ENCODE measurements around the gene LRRC3. TPM values are rescaled to one million over a fixed set of nuclear protein-coding genes. Genes with fewer than 3 reads are reported as not detected.

Gene LRRC3
- polyA plus RNA-seq, 1 experiment = 0.59 TPM

DNA sequence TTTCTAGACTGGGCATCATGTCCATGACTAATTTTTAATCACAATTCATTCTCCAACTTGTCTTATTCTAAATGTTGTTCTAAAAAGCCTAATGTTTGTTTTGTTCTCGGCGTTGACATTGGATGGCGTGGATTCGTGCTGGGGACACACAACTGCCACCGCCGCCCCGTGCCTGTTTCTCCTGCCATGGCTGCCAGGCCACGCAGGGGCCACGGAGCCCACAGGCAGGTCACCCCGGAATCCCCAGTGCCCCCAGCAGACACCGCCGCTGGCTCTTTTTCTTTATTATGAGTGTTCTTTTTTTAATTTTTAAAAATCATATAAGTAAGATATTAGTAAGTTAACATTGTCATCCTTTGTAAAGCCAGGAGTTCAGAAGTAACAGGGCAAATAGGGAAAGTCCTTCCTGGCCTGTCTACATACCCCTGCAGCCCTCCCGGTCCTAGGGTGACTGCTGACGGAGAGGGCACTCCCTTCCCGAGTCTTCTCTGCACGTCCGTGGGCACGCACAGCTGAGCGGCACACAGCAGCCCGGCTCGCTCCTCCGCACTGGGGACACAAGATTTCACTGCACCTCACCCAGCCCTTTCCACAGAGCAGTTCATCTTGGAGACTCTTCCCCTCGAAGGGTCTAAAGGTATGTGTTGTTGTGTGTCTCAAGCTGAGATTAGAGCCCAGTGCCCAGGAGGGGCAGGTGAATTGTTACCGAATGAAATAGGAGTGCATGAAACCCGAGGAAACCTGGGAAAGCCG lies 52.5 kb downstream of the LRRC3 start:
- ChIA-PET CTCF (interaction anchor here (1.1 kb wide), 1 partner anchor 285 kb away, joined by 3 read pairs; no protein-coding TSS in a partner anchor), POLR2A (no interaction called here)
- DNase-seq (ENCODE audit: low read depth) = no peak
- Histone ChIP-seq H3K27me3 (ENCODE audit: control insufficient read depth, insufficient read depth, low read length) (peaks cover 1% of the 10 kb centered on the region), H3K4me3 (ENCODE audit: low read depth, low read length) (no peak overlapping the region), H3K36me3 (ENCODE audit: control insufficient read depth, insufficient read depth, low read length) (no peaks in the 10 kb centered on the region)
- TF ChIP-seq, protein P1, sequence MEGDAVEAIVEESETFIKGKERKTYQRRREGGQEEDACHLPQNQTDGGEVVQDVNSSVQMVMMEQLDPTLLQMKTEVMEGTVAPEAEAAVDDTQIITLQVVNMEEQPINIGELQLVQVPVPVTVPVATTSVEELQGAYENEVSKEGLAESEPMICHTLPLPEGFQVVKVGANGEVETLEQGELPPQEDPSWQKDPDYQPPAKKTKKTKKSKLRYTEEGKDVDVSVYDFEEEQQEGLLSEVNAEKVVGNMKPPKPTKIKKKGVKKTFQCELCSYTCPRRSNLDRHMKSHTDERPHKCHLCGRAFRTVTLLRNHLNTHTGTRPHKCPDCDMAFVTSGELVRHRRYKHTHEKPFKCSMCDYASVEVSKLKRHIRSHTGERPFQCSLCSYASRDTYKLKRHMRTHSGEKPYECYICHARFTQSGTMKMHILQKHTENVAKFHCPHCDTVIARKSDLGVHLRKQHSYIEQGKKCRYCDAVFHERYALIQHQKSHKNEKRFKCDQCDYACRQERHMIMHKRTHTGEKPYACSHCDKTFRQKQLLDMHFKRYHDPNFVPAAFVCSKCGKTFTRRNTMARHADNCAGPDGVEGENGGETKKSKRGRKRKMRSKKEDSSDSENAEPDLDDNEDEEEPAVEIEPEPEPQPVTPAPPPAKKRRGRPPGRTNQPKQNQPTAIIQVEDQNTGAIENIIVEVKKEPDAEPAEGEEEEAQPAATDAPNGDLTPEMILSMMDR (IDR thresholded peaks at IDR 0.05; ENCODE audit: insufficient read depth, low read depth, low read length) = no peak

- Histone ChIP-seq H3K27me3 (ENCODE audit: control insufficient read depth, insufficient read depth, low read length) (peaks cover 1% of the 10 kb centered on the region), H3K4me3 (ENCODE audit: low read depth, low read length) (no peak overlapping the region), H3K36me3 (ENCODE audit: control insufficient read depth, insufficient read depth, low read length) (no peaks in the 10 kb centered on the region)
- no peak for DNase-seq (ENCODE audit: low read depth)
- POLR2A ChIA-PET = no interaction called here
- TF ChIP-seq, protein P1 (IDR thresholded peaks at IDR 0.05; ENCODE audit: insufficient read depth, low read depth, low read length) = no peak
- CTCF ChIA-PET = interaction anchor here (1.1 kb wide), 1 partner anchor 285 kb away, joined by 3 read pairs; no protein-coding TSS in a partner anchor
These were observed 53.1 kb downstream of the LRRC3 start for GRCh38 chr21:44508426-44508710.

GRCh38 chr21:44508711-44509445 lies 53.6 kb downstream of the LRRC3 start:
- H3K36me3 ChIP-seq (ENCODE audit: control insufficient read depth, insufficient read depth, low read length) = no peaks in the 10 kb centered on the region
- no peak overlapping the region for H3K4me3 ChIP-seq (ENCODE audit: low read depth, low read length)
- POLR2A ChIA-PET = no interaction called here
- CTCF ChIA-PET = interaction anchor here (1.1 kb wide), 1 partner anchor 284 kb away, joined by 3 read pairs; no protein-coding TSS in a partner anchor
- H3K27me3 ChIP-seq (ENCODE audit: control insufficient read depth, insufficient read depth, low read length) = peaks cover 1% of the 10 kb centered on the region
- DNase-seq (ENCODE audit: low read depth) = no peak
- TF ChIP-seq, protein P1 (IDR thresholded peaks at IDR 0.05; ENCODE audit: insufficient read depth, low read depth, low read length) = no peak

GRCh38 chr21:44509539-44509938 lies 54.2 kb downstream of the LRRC3 start:
- peaks cover 1% of the 10 kb centered on the region for H3K27me3 ChIP-seq (ENCODE audit: control insufficient read depth, insufficient read depth, low read length)
- no peak overlapping the region for H3K4me3 ChIP-seq (ENCODE audit: low read depth, low read length)
- TF ChIP-seq, protein P1 (IDR thresholded peaks at IDR 0.05; ENCODE audit: insufficient read depth, low read depth, low read length) = no peak
- DNase-seq (ENCODE audit: low read depth) = no peak
- ChIA-PET CTCF (interaction anchor here (0.6 to 2.3 kb wide), 6 partner anchors 8 to 289 kb away, joined by 3 to 18 read pairs (median 5); no protein-coding TSS in a partner anchor), POLR2A (no interaction called here)
- no peaks in the 10 kb centered on the region for H3K36me3 ChIP-seq (ENCODE audit: control insufficient read depth, insufficient read depth, low read length)

- ChIA-PET POLR2A (no interaction called here), CTCF (interaction anchor here (0.6 to 2.3 kb wide), 8 partner anchors 8 to 289 kb away, joined by 3 to 18 read pairs (median 4); no protein-coding TSS in a partner anchor)
- DNase-seq (ENCODE audit: low read depth) = no peak
- TF ChIP-seq, protein P1 (IDR thresholded peaks at IDR 0.05; ENCODE audit: insufficient read depth, low read depth, low read length) = no peak
- Histone ChIP-seq H3K36me3 (ENCODE audit: control insufficient read depth, insufficient read depth, low read length) (no peaks in the 10 kb centered on the region), H3K4me3 (ENCODE audit: low read depth, low read length) (no peak overlapping the region), H3K27me3 (ENCODE audit: control insufficient read depth, insufficient read depth, low read length) (peaks cover 1% of the 10 kb centered on the region)
These were observed 54.8 kb downstream of the LRRC3 start for GRCh38 chr21:44510109-44510507.
